ENCODE results near the gene THNSL1. TPM values are rescaled to one million over a fixed set of nuclear protein-coding genes. Genes with fewer than 3 reads are reported as not detected.

The THNSL1 gene
- total and polyA plus RNA-seq, 2 of the 8 experiments (the other 6 are each of a cell fraction or from before 2014, with no cell fraction given): 1.4 to 3.1 TPM

DNA sequence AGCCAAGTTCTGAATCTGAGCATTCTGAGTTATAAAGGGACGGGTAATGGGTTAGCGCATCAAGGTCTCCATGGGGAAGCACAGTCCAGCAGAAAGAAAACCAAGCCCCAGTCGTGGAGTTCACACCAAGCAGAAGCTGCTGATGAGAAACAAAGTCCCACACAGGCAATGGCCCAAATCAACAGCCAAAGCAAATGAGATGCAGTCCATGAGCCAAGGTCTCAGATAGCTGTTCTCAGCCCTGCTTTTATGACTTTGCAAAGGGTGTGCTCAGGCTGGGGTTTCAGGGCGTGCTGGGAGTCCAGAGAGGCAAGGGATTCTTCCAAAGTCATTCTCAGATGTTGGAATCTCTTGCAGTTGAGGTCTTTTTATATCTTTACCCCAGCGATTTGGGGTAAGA, 32.0 kb downstream of the THNSL1 start:
- no peak for FAIRE-seq
- no peak for TF ChIP-seq MAFK (IDR thresholded peaks at IDR 0.05; ENCODE audit: low read depth, low read length)

More for the DNA sequence above, 32.0 kb downstream of the THNSL1 start:
- H4K5ac ChIP-seq (ENCODE audit: insufficient read length, low read depth, low read length): no peak overlapping the region
- no peak overlapping the region for H2BK20ac ChIP-seq (ENCODE audit: low read length)
- H3K4me3 ChIP-seq (ENCODE audit: extremely low read depth in 1 of 4, insufficient read depth in 2 of 4, low read depth in 3 of 4, low read length in 4 of 4): no peak overlapping the region
- no peaks in the 10 kb centered on the region for H3K36me3 ChIP-seq (ENCODE audit: control insufficient read depth in 2 of 4, insufficient read depth in 4 of 4, low read length in 3 of 4)
- no peaks in the 10 kb centered on the region for H3K79me2 ChIP-seq (ENCODE audit: control insufficient read depth in 1 of 2, insufficient read depth in 2 of 2, low read length in 2 of 2)
- H2AK5ac ChIP-seq (ENCODE audit: low read depth, low read length): no peak overlapping the region
- H3K56ac ChIP-seq (replicated peaks; ENCODE audit: insufficient read length, low read depth, low read length): no peak overlapping the region
- H3K14ac ChIP-seq (ENCODE audit: insufficient read length): no peak overlapping the region
- 92% methylated on average over 5 of the region's 5 CpGs; no CpG with 5 or more reads in 1 of the 2 experiments for WGBS, 2 experiments (ENCODE audit: extremely low coverage in 1 of 2, insufficient coverage in 1 of 2, insufficient read length in 1 of 2, insufficient replicate concordance in 2 of 2, low coverage in 1 of 2, low lambda C conversion rate in 2 of 2, missing lambda C conversion rate in 1 of 2)
- ChIA-PET POLR2A (ENCODE audit: partially characterized antibody) (no interaction called here), CTCF (ENCODE audit: partially characterized antibody) (no interaction called here)
- no peaks in the 10 kb centered on the region for H3K4me1 ChIP-seq (replicated peaks in 1 of 4; ENCODE audit: control insufficient read depth in 3 of 4, insufficient read depth in 4 of 4, low read length in 3 of 4)
- H3K4ac ChIP-seq (replicated peaks; ENCODE audit: insufficient read length, low read depth, low read length): no peak overlapping the region
- no peaks in the 10 kb centered on the region for H3K9me3 ChIP-seq (ENCODE audit: insufficient read depth in 2 of 2, low read depth in 1 of 2, low read length in 1 of 2)
- H3K4me2 ChIP-seq (ENCODE audit: insufficient read depth in 1 of 2, low read depth in 2 of 2, low read length in 2 of 2): no peak overlapping the region
- no peak overlapping the region for H3K18ac ChIP-seq (ENCODE audit: extremely low read depth, low read length)
- H3K23me2 ChIP-seq (ENCODE audit: low read depth, low read length): no peaks in the 10 kb centered on the region
- no peak for DNase-seq (ENCODE audit: low read depth in 1 of 2, low spot score in 2 of 2)
- H4K91ac ChIP-seq (replicated peaks; ENCODE audit: insufficient read length, low read length): no peak overlapping the region
- H4K8ac ChIP-seq (ENCODE audit: extremely low read depth, insufficient read depth, low read length): no peak overlapping the region
- no peaks in the 10 kb centered on the region for H3K27me3 ChIP-seq (replicated peaks in 1 of 4; ENCODE audit: control insufficient read depth in 3 of 4, extremely low read depth in 1 of 4, insufficient read depth in 3 of 4, low read length in 3 of 4)
- H2BK15ac ChIP-seq (ENCODE audit: low read length): no peak overlapping the region
- H3K27ac ChIP-seq (ENCODE audit: low read depth, low read length): no peak overlapping the region
- H3K79me1 ChIP-seq (ENCODE audit: low read depth, low read length): no peaks in the 10 kb centered on the region
- H3K23ac ChIP-seq (ENCODE audit: insufficient read length): no peak overlapping the region
- H4K20me1 ChIP-seq (replicated peaks in 1 of 2; ENCODE audit: control insufficient read depth in 1 of 2, insufficient read depth in 2 of 2, low read length in 2 of 2): no peaks in the 10 kb centered on the region
- H2BK5ac ChIP-seq (ENCODE audit: low read depth, low read length): no peak overlapping the region
- H3K9ac ChIP-seq (replicated peaks in 1 of 4; ENCODE audit: extremely low read depth in 1 of 4, low read depth in 3 of 4, low read length in 3 of 4): no peak overlapping the region
- no peak overlapping the region for H2AFZ ChIP-seq (ENCODE audit: low read length)
- H2BK120ac ChIP-seq (replicated peaks; ENCODE audit: low read depth, low read length): no peak overlapping the region
- H2BK12ac ChIP-seq (ENCODE audit: low read depth, low read length): no peak overlapping the region
